ENCODE data around the gene IGSF1. TPM values are rescaled to one million over a fixed set of nuclear protein-coding genes. Genes with fewer than 3 reads are reported as not detected.

IGSF1 gene
- total RNA-seq = 1 to 10 TPM; 1.2 to 4.3 (median 3.0) TPM

- TF ChIP-seq POLR2A (IDR thresholded peaks at IDR 0.05; ENCODE audit: low read depth) (no peak), CTCF (IDR thresholded peaks at IDR 0.05) (no peak), EP300 (IDR thresholded peaks at IDR 0.05) (no peak), POLR2AphosphoS5 (IDR thresholded peaks at IDR 0.05) (no peak)
- no peak within 1 kb of the TSS for H3K27ac ChIP-seq (replicated peaks in 1 of 4)
- DNase-seq (ENCODE audit: extremely low spot score) = no peak
- intact Hi-C loops (cut with DNase I) = no loop called here
- peak within 1 kb of the TSS; percentile 28 to 44 (median 35) for H3K4me3 ChIP-seq
- H3K27me3 ChIP-seq = no peaks in the 10 kb centered on the region
- no peaks in the 10 kb centered on the region for H3K36me3 ChIP-seq
- WGBS = 29% methylated on average over 21 of the region's 32 CpGs
- peaks cover 0 to 13% (median 9%) of the 10 kb centered on the region in 4 donors for H3K4me1 ChIP-seq
- no peaks in the 10 kb centered on the region for H3K9me3 ChIP-seq
Observed at GRCh38 chrX:131288738-131289511, at the start of gene IGSF1. Gene IGSF1 (minus strand): TSS chrX:131289306. CDS start chrX:131286674, 2,632 bp downstream.

GRCh38 chrX:131332331-131332730 is 43.2 kb upstream of the IGSF1 start:
- no peak overlapping the region for H3K4me3 ChIP-seq
- TF ChIP-seq POLR2A (IDR thresholded peaks at IDR 0.05; ENCODE audit: low read depth) = no peak
- TF ChIP-seq CTCF (IDR thresholded peaks at IDR 0.05) = no peak
- TF ChIP-seq POLR2AphosphoS5 (IDR thresholded peaks at IDR 0.05) = no peak
- no peak for TF ChIP-seq EP300 (IDR thresholded peaks at IDR 0.05)
- no peak for DNase-seq (ENCODE audit: extremely low spot score)
- H3K36me3 ChIP-seq = no peaks in the 10 kb centered on the region
- H3K27me3 ChIP-seq = peaks cover 0 to 3% (median 0%) of the 10 kb centered on the region in 4 donors
- 84% methylated on average over 3 of the region's 3 CpGs for WGBS
- no peak overlapping the region for H3K27ac ChIP-seq (replicated peaks in 1 of 4)
- H3K4me1 ChIP-seq = no peaks in the 10 kb centered on the region
- intact Hi-C loops (cut with DNase I) = no loop called here
- no peaks in the 10 kb centered on the region for H3K9me3 ChIP-seq

GRCh38 chrX:131331152-131331551 is 42.0 kb upstream of the IGSF1 start:
- intact Hi-C loops (cut with DNase I) = no loop called here
- 48% methylated on average over 6 of the region's 6 CpGs for WGBS

GRCh38 chrX:131330735-131331134 is 41.6 kb upstream of the IGSF1 start:
- DNase-seq (ENCODE audit: extremely low spot score) = no peak
- intact Hi-C loops (cut with DNase I) = no loop called here
- Histone ChIP-seq H3K27ac (replicated peaks in 1 of 4) (no peak overlapping the region), H3K4me3 (no peak overlapping the region), H3K27me3 (peaks cover 0 to 3% (median 0%) of the 10 kb centered on the region in 4 donors), H3K4me1 (no peaks in the 10 kb centered on the region), H3K9me3 (no peaks in the 10 kb centered on the region), H3K36me3 (no peaks in the 10 kb centered on the region)
- WGBS = 45% methylated on average over 2 of the region's 3 CpGs
- TF ChIP-seq EP300 (IDR thresholded peaks at IDR 0.05) (no peak), CTCF (IDR thresholded peaks at IDR 0.05) (no peak), POLR2A (IDR thresholded peaks at IDR 0.05; ENCODE audit: low read depth) (no peak), POLR2AphosphoS5 (IDR thresholded peaks at IDR 0.05) (no peak)

More at GRCh38 chrX:131331152-131331551, 42.0 kb upstream of the IGSF1 start:
- Histone ChIP-seq H3K4me3 (no peak overlapping the region), H3K27ac (replicated peaks in 1 of 4) (no peak overlapping the region), H3K27me3 (peaks cover 0 to 3% (median 0%) of the 10 kb centered on the region in 4 donors), H3K36me3 (no peaks in the 10 kb centered on the region), H3K9me3 (no peaks in the 10 kb centered on the region), H3K4me1 (no peaks in the 10 kb centered on the region)
- no peak for DNase-seq (ENCODE audit: extremely low spot score)
- no peak for TF ChIP-seq CTCF (IDR thresholded peaks at IDR 0.05)
- TF ChIP-seq POLR2AphosphoS5 (IDR thresholded peaks at IDR 0.05) = no peak
- TF ChIP-seq POLR2A (IDR thresholded peaks at IDR 0.05; ENCODE audit: low read depth) = no peak
- TF ChIP-seq EP300 (IDR thresholded peaks at IDR 0.05) = no peak

All from esophagus muscularis mucosa (tissue), 4 donors.